ENCODE measurements around the gene ANKS1A.

Gene ANKS1A

DNA sequence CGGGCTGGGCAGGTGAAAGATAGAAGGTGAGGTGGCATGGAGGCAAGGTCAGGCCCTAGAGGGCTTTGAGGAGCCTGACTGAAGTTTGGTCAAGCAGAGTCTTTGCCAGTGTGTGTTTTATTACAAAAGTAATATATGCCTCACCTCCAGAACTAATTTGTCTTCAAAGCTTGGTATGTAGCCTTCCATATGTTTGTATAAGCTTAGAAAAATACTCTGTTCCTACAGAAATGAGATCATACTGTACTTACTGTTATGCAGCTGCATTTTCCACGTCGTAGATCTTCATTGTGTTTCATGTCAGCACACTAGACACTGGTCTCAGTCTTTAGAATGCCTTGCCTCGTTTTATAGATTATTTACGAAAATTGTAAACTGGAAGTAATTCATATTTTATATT is 61.8 kb downstream of the ANKS1A start (continued):
- TF ChIP-seq, protein P1, sequence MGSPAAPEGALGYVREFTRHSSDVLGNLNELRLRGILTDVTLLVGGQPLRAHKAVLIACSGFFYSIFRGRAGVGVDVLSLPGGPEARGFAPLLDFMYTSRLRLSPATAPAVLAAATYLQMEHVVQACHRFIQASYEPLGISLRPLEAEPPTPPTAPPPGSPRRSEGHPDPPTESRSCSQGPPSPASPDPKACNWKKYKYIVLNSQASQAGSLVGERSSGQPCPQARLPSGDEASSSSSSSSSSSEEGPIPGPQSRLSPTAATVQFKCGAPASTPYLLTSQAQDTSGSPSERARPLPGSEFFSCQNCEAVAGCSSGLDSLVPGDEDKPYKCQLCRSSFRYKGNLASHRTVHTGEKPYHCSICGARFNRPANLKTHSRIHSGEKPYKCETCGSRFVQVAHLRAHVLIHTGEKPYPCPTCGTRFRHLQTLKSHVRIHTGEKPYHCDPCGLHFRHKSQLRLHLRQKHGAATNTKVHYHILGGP (tag by site-specific recombination; IDR thresholded peaks at IDR 0.05) = no peak
- TF ChIP-seq ZNF37A (tag by site-specific recombination; IDR thresholded peaks at IDR 0.05) (no peak), ZXDB (tag by site-specific recombination; IDR thresholded peaks at IDR 0.05) (no peak), ZNF596 (tag by site-specific recombination; IDR thresholded peaks at IDR 0.05) (no peak), ZNF626 (tag by site-specific recombination; IDR thresholded peaks at IDR 0.05) (no peak), ZSCAN23 (tag by site-specific recombination; IDR thresholded peaks at IDR 0.05) (peak; percentile 67; the same call in 1 of the 2 replicates), ZNF837 (tag by site-specific recombination; IDR thresholded peaks at IDR 0.05) (no peak), IKZF3 (tag by site-specific recombination; IDR thresholded peaks at IDR 0.05) (peak; percentile 96), TCF7L2 (IDR thresholded peaks at IDR 0.05; ENCODE audit: borderline replicate concordance, low read depth, low read length) (0 out of 2 replicates have a peak, but pooled peaks have one; percentile 30), ZNF571 (tag by site-specific recombination; IDR thresholded peaks at IDR 0.05) (no peak), ZNF843 (tag by site-specific recombination; IDR thresholded peaks at IDR 0.05) (peak; percentile 69), HOXC10 (CRISPR knock-in tag; IDR thresholded peaks at IDR 0.05) (no peak), TRIM28 (IDR thresholded peaks at IDR 0.05; ENCODE audit: borderline replicate concordance, low read length) (no peak), ZNF48 (tag by site-specific recombination; IDR thresholded peaks at IDR 0.05) (no peak), SP3 (tag by site-specific recombination; IDR thresholded peaks at IDR 0.05) (no peak), ZNF266 (tag by site-specific recombination; IDR thresholded peaks at IDR 0.05; ENCODE audit: low read depth) (no peak), ZNF423 (tag by site-specific recombination; IDR thresholded peaks at IDR 0.05) (no peak), ZIC2 (tag by site-specific recombination; IDR thresholded peaks at IDR 0.05) (no peak), BCL11A (tag by site-specific recombination; IDR thresholded peaks at IDR 0.05; ENCODE audit: low read depth) (peak; percentile 17; the same call in 1 of the 2 replicates), ZNF169 (tag by site-specific recombination; IDR thresholded peaks at IDR 0.05) (no peak), ZFP69B (tag by site-specific recombination; IDR thresholded peaks at IDR 0.05) (no peak), ZNF660 (tag by site-specific recombination; IDR thresholded peaks at IDR 0.05) (no peak), ZSCAN30 (tag by site-specific recombination; IDR thresholded peaks at IDR 0.05) (peak; percentile 67; the same call in 1 of the 2 replicates), PRDM1 (tag by site-specific recombination; IDR thresholded peaks at IDR 0.05) (no peak), ZNF548 (tag by site-specific recombination; IDR thresholded peaks at IDR 0.05) (no peak)
- TF ChIP-seq, protein P2, sequence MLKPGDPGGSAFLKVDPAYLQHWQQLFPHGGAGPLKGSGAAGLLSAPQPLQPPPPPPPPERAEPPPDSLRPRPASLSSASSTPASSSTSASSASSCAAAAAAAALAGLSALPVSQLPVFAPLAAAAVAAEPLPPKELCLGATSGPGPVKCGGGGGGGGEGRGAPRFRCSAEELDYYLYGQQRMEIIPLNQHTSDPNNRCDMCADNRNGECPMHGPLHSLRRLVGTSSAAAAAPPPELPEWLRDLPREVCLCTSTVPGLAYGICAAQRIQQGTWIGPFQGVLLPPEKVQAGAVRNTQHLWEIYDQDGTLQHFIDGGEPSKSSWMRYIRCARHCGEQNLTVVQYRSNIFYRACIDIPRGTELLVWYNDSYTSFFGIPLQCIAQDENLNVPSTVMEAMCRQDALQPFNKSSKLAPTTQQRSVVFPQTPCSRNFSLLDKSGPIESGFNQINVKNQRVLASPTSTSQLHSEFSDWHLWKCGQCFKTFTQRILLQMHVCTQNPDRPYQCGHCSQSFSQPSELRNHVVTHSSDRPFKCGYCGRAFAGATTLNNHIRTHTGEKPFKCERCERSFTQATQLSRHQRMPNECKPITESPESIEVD (tag by site-specific recombination; IDR thresholded peaks at IDR 0.05) = peak; percentile 98
- TF ChIP-seq, protein P3, sequence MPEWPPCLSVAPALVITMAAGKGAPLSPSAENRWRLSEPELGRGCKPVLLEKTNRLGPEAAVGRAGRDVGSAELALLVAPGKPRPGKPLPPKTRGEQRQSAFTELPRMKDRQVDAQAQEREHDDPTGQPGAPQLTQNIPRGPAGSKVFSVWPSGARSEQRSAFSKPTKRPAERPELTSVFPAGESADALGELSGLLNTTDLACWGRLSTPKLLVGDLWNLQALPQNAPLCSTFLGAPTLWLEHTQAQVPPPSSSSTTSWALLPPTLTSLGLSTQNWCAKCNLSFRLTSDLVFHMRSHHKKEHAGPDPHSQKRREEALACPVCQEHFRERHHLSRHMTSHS (tag by site-specific recombination; IDR thresholded peaks at IDR 0.05) = no peak
- TF ChIP-seq, protein P4, sequence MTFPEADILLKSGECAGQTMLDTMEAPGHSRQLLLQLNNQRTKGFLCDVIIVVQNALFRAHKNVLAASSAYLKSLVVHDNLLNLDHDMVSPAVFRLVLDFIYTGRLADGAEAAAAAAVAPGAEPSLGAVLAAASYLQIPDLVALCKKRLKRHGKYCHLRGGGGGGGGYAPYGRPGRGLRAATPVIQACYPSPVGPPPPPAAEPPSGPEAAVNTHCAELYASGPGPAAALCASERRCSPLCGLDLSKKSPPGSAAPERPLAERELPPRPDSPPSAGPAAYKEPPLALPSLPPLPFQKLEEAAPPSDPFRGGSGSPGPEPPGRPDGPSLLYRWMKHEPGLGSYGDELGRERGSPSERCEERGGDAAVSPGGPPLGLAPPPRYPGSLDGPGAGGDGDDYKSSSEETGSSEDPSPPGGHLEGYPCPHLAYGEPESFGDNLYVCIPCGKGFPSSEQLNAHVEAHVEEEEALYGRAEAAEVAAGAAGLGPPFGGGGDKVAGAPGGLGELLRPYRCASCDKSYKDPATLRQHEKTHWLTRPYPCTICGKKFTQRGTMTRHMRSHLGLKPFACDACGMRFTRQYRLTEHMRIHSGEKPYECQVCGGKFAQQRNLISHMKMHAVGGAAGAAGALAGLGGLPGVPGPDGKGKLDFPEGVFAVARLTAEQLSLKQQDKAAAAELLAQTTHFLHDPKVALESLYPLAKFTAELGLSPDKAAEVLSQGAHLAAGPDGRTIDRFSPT (tag by site-specific recombination; IDR thresholded peaks at IDR 0.05) = peak; percentile 59; the same call in 1 of the 2 replicates
- TF ChIP-seq, protein P5, sequence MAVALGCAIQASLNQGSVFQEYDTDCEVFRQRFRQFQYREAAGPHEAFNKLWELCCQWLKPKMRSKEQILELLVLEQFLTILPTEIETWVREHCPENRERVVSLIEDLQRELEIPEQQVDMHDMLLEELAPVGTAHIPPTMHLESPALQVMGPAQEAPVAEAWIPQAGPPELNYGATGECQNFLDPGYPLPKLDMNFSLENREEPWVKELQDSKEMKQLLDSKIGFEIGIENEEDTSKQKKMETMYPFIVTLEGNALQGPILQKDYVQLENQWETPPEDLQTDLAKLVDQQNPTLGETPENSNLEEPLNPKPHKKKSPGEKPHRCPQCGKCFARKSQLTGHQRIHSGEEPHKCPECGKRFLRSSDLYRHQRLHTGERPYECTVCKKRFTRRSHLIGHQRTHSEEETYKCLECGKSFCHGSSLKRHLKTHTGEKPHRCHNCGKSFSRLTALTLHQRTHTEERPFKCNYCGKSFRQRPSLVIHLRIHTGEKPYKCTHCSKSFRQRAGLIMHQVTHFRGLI (tag by site-specific recombination; IDR thresholded peaks at IDR 0.05) = no peak
- TF ChIP-seq, protein P6, sequence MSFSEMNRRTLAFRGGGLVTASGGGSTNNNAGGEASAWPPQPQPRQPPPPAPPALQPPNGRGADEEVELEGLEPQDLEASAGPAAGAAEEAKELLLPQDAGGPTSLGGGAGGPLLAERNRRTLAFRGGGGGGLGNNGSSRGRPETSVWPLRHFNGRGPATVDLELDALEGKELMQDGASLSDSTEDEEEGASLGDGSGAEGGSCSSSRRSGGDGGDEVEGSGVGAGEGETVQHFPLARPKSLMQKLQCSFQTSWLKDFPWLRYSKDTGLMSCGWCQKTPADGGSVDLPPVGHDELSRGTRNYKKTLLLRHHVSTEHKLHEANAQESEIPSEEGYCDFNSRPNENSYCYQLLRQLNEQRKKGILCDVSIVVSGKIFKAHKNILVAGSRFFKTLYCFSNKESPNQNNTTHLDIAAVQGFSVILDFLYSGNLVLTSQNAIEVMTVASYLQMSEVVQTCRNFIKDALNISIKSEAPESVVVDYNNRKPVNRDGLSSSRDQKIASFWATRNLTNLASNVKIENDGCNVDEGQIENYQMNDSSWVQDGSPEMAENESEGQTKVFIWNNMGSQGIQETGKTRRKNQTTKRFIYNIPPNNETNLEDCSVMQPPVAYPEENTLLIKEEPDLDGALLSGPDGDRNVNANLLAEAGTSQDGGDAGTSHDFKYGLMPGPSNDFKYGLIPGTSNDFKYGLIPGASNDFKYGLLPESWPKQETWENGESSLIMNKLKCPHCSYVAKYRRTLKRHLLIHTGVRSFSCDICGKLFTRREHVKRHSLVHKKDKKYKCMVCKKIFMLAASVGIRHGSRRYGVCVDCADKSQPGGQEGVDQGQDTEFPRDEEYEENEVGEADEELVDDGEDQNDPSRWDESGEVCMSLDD (tag by site-specific recombination; IDR thresholded peaks at IDR 0.05) = no peak
- TF ChIP-seq, protein P7, sequence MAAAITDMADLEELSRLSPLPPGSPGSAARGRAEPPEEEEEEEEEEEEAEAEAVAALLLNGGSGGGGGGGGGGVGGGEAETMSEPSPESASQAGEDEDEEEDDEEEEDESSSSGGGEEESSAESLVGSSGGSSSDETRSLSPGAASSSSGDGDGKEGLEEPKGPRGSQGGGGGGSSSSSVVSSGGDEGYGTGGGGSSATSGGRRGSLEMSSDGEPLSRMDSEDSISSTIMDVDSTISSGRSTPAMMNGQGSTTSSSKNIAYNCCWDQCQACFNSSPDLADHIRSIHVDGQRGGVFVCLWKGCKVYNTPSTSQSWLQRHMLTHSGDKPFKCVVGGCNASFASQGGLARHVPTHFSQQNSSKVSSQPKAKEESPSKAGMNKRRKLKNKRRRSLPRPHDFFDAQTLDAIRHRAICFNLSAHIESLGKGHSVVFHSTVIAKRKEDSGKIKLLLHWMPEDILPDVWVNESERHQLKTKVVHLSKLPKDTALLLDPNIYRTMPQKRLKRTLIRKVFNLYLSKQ (tag by site-specific recombination; IDR thresholded peaks at IDR 0.05; ENCODE audit: borderline replicate concordance) = no peak

Measured in HEK293 (cell line).